Activated naive CD8-positive, alpha-beta T cell treated with anti-CD3 and anti-CD28 coated beads, Interleukin-2, amount 50 U/mL, for 24 hours (primary cell): ENCODE data around the gene KLHL14.

Source experiments
- ATAC-seq: fragments of 150-1000 bp; cut with Tn5 transposase; one replicate; pipeline ENCODE4 v1.10.0; 2021
- DNase-seq: peaks from one replicate; pipeline ENCODE4 v3.0.0; 2021
- H3K27ac Mint-ChIP-seq: one replicate; pipeline ENCODE4 v1.8.0; 2021; ENCODE audit warnings: mild to moderate bottlenecking, mixed read lengths
- H3K27me3 Mint-ChIP-seq: one replicate; pipeline ENCODE4 v1.8.0; 2021; ENCODE audit warnings: mixed read lengths
- H3K36me3 Mint-ChIP-seq: one replicate; pipeline ENCODE4 v1.8.0; 2021; ENCODE audit warnings: low read depth, mixed read lengths
- H3K4me1 Mint-ChIP-seq: one replicate; pipeline ENCODE4 v1.8.0; 2021; ENCODE audit warnings: mixed read lengths
- H3K4me3 Mint-ChIP-seq: one replicate; pipeline ENCODE4 v1.8.0; 2021; ENCODE audit warnings: mild to moderate bottlenecking, moderate library complexity, mixed read lengths
- H3K9me3 Mint-ChIP-seq: one replicate; pipeline ENCODE4 v1.8.0; 2021; ENCODE audit warnings: mixed read lengths

The KLHL14 gene

GRCh38 chr18:32777049-32777448, 4.2 kb upstream of the KLHL14 start:
- H3K27me3 Mint-ChIP-seq: peaks cover 27% of the 10 kb centered on the region
- H3K27ac Mint-ChIP-seq: no peak overlapping the region
- H3K36me3 Mint-ChIP-seq: no peaks in the 10 kb centered on the region
- H3K4me1 Mint-ChIP-seq: peaks cover 8% of the 10 kb centered on the region
- no peak overlapping the region for H3K4me3 Mint-ChIP-seq
- H3K9me3 Mint-ChIP-seq: no peaks in the 10 kb centered on the region
- DNase-seq: no peak
- no peak for ATAC-seq

GRCh38 chr18:32776561-32776960, 3.7 kb upstream of the KLHL14 start:
- H3K4me1 Mint-ChIP-seq: peaks cover 8% of the 10 kb centered on the region
- H3K9me3 Mint-ChIP-seq: no peaks in the 10 kb centered on the region
- DNase-seq: no peak
- peaks cover 27% of the 10 kb centered on the region for H3K27me3 Mint-ChIP-seq
- no peak for ATAC-seq
- no peaks in the 10 kb centered on the region for H3K36me3 Mint-ChIP-seq
- H3K27ac Mint-ChIP-seq: no peak overlapping the region
- no peak overlapping the region for H3K4me3 Mint-ChIP-seq

DNA sequence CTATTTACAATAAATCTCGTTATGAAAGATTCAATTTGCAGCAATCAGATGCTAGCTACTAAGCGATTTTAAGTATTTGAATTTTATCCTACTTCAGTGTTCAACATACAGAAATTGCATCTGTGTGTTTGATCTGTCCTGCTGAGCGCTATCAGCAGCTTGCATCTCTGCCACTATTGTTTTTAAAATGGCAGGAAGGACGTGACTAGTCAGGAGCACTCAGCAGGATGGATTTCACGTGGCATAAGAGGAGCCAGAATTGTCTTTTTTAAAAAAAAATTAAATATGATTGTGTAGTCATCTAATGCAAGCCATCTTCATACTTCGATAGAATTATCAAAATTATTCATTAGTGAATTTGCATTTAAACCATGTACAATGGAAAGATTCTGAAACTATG, 2.8 kb upstream of the KLHL14 start:
- H3K9me3 Mint-ChIP-seq: no peaks in the 10 kb centered on the region
- no peaks in the 10 kb centered on the region for H3K36me3 Mint-ChIP-seq
- peaks cover 35% of the 10 kb centered on the region for H3K27me3 Mint-ChIP-seq
- ATAC-seq (no peak), DNase-seq (no peak)
- H3K27ac Mint-ChIP-seq: no peak overlapping the region
- peaks cover 8% of the 10 kb centered on the region for H3K4me1 Mint-ChIP-seq
- H3K4me3 Mint-ChIP-seq: no peak overlapping the region

- Mint-ChIP-seq H3K4me3 (no peak overlapping the region), H3K27me3 (peaks cover 49% of the 10 kb centered on the region), H3K36me3 (no peaks in the 10 kb centered on the region), H3K4me1 (peaks cover 8% of the 10 kb centered on the region), H3K9me3 (no peaks in the 10 kb centered on the region), H3K27ac (no peak overlapping the region)
- DNase-seq (no peak), ATAC-seq (no peak)
Observed at GRCh38 chr18:32773382-32773712, 524 bp upstream of the KLHL14 start.

- DNase-seq (peak; percentile 2), ATAC-seq (no peak)
- no peaks in the 10 kb centered on the region for H3K9me3 Mint-ChIP-seq
- H3K36me3 Mint-ChIP-seq: no peaks in the 10 kb centered on the region
- no peak overlapping the region for H3K27ac Mint-ChIP-seq
- peak overlapping the region; percentile 45 for H3K4me3 Mint-ChIP-seq
- peaks cover 8% of the 10 kb centered on the region for H3K4me1 Mint-ChIP-seq
- H3K27me3 Mint-ChIP-seq: peaks cover 52% of the 10 kb centered on the region
Observed at GRCh38 chr18:32771871-32772580, 797 bp downstream of the KLHL14 start.

DNA sequence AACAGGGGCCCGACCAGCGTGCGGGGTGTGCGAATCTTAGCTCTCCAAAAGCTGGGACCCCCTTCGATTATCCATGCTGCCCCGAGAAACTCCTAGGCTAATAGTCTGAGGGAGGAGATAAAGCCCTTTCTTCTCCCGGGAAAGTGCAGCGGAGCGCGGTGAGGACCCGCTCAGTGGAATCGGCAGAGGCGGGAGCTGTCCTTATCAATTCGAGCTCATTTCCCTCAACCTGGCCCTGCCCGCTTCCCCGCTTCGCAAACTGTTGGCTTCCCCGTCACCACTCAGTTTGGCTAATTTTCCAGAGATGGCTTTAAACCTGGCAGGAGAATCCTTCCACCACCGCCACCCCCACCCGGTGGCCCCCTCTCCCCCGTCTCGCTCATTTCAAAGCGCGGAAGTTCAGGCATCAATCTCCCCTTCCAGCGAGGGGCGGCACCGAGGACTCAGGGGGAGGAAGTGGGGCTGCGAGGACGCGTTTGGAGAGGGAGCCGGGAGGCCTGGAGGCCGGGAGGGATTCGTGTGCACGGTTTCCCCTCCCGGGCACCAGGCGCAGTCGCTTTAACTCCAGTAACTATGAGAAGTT, 1.6 kb downstream of the KLHL14 start:
- ATAC-seq (no peak), DNase-seq (peak; percentile 7)
- Mint-ChIP-seq H3K9me3 (no peaks in the 10 kb centered on the region), H3K36me3 (no peaks in the 10 kb centered on the region), H3K4me1 (peaks cover 8% of the 10 kb centered on the region), H3K4me3 (peak overlapping the region; percentile 51), H3K27ac (peak overlapping the region; percentile 42), H3K27me3 (peaks cover 55% of the 10 kb centered on the region)

GRCh38 chr18:32770666-32771168, 2.1 kb downstream of the KLHL14 start:
- Mint-ChIP-seq H3K4me1 (peaks cover 8% of the 10 kb centered on the region), H3K9me3 (no peaks in the 10 kb centered on the region), H3K4me3 (peak overlapping the region; percentile 51), H3K36me3 (no peaks in the 10 kb centered on the region), H3K27ac (no peak overlapping the region), H3K27me3 (peaks cover 53% of the 10 kb centered on the region)
- no peak for ATAC-seq
- DNase-seq: no peak

- Mint-ChIP-seq H3K9me3 (no peaks in the 10 kb centered on the region), H3K36me3 (no peaks in the 10 kb centered on the region), H3K27ac (no peak overlapping the region), H3K27me3 (peaks cover 53% of the 10 kb centered on the region), H3K4me3 (peak overlapping the region; percentile 62), H3K4me1 (peaks cover 8% of the 10 kb centered on the region)
- DNase-seq: peak; percentile 2
- no peak for ATAC-seq
Observed at GRCh38 chr18:32770054-32770665, 2.7 kb downstream of the KLHL14 start.

DNA sequence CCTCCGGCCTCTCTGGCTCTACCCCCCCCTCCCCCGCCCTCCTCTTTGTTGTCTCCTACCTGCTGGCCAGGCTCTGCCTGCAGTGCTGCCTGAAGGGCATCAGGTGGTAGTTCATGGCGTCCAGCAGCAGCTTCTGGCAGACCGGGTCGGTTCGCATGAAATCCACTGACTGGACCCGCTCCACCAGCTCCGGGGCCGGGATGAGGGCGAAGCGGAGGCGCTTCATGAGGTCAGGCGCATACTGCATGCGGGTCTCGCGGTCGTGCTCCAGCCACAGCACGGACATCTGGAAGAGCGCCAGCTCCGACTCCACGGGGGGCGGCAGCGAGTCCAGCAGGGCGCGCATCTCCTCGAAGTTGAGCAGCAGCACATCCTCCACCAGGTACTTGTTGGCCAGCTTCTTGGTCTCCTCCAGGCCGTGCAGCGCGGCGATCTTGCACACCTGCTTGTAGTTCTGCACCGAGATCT, 3.2 kb downstream of the KLHL14 start:
- Mint-ChIP-seq H3K27ac (no peak overlapping the region), H3K4me3 (peak overlapping the region; percentile 62), H3K36me3 (no peaks in the 10 kb centered on the region), H3K4me1 (peaks cover 8% of the 10 kb centered on the region), H3K9me3 (no peaks in the 10 kb centered on the region), H3K27me3 (peaks cover 52% of the 10 kb centered on the region)
- ATAC-seq (no peak), DNase-seq (no peak)

- DNase-seq (no peak), ATAC-seq (no peak)
- H3K4me1 Mint-ChIP-seq: peaks cover 8% of the 10 kb centered on the region
- peak overlapping the region; percentile 40 for H3K4me3 Mint-ChIP-seq
- peaks cover 47% of the 10 kb centered on the region for H3K27me3 Mint-ChIP-seq
- H3K36me3 Mint-ChIP-seq: no peaks in the 10 kb centered on the region
- no peak overlapping the region for H3K27ac Mint-ChIP-seq
- H3K9me3 Mint-ChIP-seq: no peaks in the 10 kb centered on the region
Observed at GRCh38 chr18:32769071-32769585, 3.7 kb downstream of the KLHL14 start.

- no peak overlapping the region for H3K27ac Mint-ChIP-seq
- no peaks in the 10 kb centered on the region for H3K36me3 Mint-ChIP-seq
- no peaks in the 10 kb centered on the region for H3K9me3 Mint-ChIP-seq
- no peak overlapping the region for H3K4me3 Mint-ChIP-seq
- peaks cover 2% of the 10 kb centered on the region for H3K4me1 Mint-ChIP-seq
- no peak for ATAC-seq
- no peak for DNase-seq
- peaks cover 30% of the 10 kb centered on the region for H3K27me3 Mint-ChIP-seq
Observed at GRCh38 chr18:32767400-32767799, 5.4 kb downstream of the KLHL14 start.

- DNase-seq: no peak
- Mint-ChIP-seq H3K27ac (no peak overlapping the region), H3K4me1 (peaks cover 11% of the 10 kb centered on the region), H3K9me3 (no peaks in the 10 kb centered on the region), H3K4me3 (no peak overlapping the region), H3K36me3 (no peaks in the 10 kb centered on the region), H3K27me3 (peaks cover 16% of the 10 kb centered on the region)
- no peak for ATAC-seq
Observed at GRCh38 chr18:32764611-32765244, 8.1 kb downstream of the KLHL14 start.

- Mint-ChIP-seq H3K9me3 (no peaks in the 10 kb centered on the region), H3K4me3 (no peak overlapping the region), H3K27ac (no peak overlapping the region), H3K36me3 (no peaks in the 10 kb centered on the region), H3K4me1 (peaks cover 11% of the 10 kb centered on the region), H3K27me3 (peaks cover 6% of the 10 kb centered on the region)
- DNase-seq: no peak
- ATAC-seq: no peak
Observed at GRCh38 chr18:32763293-32763692, 9.5 kb downstream of the KLHL14 start.

- Mint-ChIP-seq H3K36me3 (no peaks in the 10 kb centered on the region), H3K27ac (no peak overlapping the region), H3K27me3 (no peaks in the 10 kb centered on the region), H3K9me3 (no peaks in the 10 kb centered on the region), H3K4me1 (peaks cover 11% of the 10 kb centered on the region), H3K4me3 (no peak overlapping the region)
- DNase-seq (no peak), ATAC-seq (no peak)
Observed at GRCh38 chr18:32761231-32761630, 11.6 kb downstream of the KLHL14 start.
